Measurements from ENCODE around the gene INSR.

- no peak for TF ChIP-seq CTCF (IDR thresholded peaks at IDR 0.05 in 4 of 5, conservative IDR thresholded peaks at IDR 0.05 in 1 of 5)
- no peak for TF ChIP-seq POLR2A (IDR thresholded peaks at IDR 0.05)
These were observed 31.1 kb downstream of the INSR start for GRCh38 chr19:7263066-7263465.

Data from gastrocnemius medialis (tissue), 4 donors.